HG03103 (cell line): ENCODE data around the gene RBMXL2.
A peak's percentile ranks its signal among the peaks of the same experiment; 100 is the strongest.

Experiments
- ATAC-seq: cut with Tn5 transposase; IDR thresholded peaks from one replicate; pipeline ENCODE4 v1.9.1; 2021; ENCODE audit warnings: low read depth; ENCODE audit not compliant: unreplicated experiment

The RBMXL2 gene

DNA sequence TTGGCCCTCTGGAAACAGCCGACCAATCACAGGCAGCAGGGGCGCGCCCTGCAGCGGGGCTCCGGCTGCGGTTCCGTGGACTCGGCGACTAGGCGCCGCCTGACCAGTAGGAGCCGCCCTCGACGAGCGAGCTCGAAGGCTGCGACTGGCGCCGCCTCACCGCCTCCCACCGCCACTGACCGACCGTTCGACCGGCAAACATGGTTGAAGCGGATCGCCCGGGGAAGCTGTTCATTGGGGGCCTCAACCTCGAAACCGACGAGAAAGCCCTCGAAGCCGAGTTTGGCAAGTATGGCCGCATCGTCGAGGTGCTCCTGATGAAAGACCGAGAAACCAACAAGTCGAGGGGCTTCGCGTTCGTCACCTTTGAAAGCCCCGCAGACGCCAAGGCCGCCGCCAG lies at the start of gene RBMXL2:
Gene RBMXL2, plus strand, starts transcription at position 78 of the 400 bp plus-strand sequence. Its CDS starts 123 bp downstream, at position 201.
- ATAC-seq = no peak

DNA sequence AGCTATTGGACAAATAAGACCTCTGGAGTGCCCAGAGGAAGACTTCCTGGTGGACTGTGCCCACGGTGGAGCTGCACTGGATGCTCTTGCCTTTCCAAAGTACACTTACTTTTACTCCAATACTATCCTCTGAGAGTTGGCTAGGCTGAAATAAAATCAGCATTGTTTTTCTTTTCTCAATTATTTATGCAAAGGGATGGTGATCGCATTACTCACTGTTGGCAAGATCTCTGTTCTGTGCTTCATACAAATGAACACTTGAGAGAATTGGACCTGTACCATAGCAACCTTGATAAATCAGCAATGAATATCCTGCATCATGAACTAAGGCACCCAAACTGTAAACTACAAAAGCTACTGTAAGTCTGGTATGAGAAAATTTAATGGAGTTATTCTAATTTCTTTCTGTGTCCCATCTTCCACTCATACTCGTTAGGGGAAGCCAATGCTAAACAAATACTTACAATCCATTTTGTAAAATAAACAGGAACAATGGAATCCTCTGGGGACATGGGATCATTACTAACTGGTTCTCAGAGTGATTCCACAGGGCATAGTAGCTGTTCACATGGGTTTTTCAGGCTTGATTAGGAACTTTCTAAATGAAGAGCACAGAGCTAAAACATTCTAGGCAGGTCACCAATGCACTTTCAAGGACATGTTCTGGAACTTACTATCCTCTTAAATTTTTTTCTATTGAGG lies 42.2 kb upstream of the RBMXL2 start:
- no peak for ATAC-seq

DNA sequence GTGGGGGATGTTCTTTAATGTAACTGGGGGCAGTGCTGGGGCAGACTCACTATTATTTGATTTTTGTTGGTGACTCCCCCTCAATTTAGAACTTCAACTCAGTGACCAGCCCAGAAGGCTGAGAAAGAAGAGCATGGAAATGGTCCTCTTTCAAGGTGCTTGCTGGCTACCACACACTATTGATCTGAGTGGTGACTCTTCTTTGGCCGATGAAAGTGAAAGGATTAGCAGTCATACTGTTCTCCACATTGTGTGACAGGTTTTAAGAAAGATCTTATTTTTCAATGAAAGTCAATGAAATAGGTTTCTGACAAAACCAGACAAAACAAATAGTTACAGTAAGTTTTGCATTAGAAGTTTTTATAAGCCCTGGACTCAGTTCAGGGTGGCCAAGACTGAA lies 38.6 kb upstream of the RBMXL2 start:
- ATAC-seq = no peak

DNA sequence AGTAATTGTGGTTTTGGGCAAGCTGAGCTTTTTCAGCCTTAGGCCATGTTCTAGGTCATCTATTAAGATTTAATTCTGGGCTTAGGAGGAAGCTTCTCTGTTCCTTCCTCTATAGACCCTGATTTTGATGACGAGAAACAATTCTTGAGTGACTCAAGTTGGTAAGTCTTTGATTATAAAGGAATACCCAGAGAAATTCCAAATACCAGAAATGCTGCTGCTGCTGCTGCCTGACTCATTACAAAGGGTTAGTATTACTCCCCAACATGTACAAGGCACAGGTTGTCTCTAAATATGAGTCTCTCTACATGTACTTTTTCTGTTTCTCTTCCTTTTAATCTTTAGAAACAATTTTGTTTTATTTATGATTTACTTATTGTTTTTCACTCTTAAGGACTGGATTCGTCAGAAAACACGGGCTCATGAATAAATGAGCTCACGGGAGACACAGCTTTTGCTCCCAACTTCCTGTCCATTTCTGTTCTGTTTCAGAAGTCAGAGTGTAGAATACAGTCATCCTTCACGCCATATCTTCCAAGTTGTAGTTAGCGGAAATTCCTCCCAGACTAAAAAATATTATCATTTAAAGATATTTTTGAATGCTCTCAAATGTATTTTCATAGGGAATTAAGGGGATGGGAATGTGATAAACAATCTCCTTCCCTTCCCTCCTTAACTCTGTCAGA lies 31.8 kb upstream of the RBMXL2 start:
- ATAC-seq = no peak

DNA sequence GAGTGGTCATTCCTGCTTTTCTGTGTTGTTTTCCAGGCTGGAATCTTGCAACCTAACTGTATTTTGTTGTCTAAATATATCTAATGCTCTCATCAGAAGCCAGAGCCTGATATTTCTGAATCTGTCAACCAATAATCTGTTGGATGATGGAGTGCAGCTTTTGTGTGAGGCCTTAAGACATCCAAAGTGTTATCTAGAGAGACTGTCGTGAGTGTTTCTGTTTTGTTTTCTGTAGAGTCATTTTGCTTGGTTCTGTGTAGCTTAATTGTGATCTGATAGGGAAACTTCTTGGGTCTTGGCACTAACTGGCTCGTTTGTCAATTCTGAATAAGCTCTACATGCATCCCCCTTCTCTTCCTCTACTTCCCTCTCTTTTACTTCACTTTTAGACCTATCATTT lies 31.2 kb upstream of the RBMXL2 start:
- ATAC-seq = no peak

DNA sequence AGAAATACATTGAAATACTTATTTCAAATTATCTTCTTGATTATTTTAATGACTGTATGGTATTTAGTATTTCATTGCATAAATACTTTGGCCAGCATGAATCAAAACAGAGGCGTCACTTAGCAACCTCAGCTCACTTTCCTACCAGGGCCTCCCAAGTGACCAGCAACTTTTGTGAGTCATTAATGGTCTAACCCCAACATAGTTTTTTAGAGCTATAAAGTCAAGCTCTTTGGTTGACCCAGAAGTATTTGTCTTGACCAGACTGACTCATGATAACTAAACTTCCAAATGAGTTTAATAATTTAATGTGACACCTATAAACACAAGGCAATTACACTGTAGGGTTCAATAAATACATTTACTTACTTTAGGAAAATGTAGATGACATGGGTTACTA lies 27.9 kb upstream of the RBMXL2 start:
- ATAC-seq = no peak

DNA sequence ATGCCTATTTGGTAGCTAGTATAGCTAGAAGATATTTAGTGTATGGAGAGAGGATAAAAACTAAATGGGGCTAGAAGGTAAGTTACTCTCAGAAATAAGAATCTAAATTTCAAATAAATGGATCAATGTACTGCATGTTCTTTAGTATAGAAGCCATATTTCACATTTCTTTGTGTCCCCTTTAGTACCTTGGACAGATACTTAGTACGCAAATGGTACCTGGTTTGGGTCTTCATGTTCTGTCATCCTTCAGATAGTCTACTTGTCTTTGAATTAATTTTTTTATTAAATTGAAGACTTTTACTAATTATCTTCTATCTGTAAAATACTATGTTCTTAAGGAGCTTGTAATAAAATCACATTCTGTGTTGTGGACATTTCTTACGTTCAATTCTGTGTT lies 26.3 kb upstream of the RBMXL2 start:
- no peak for ATAC-seq

DNA sequence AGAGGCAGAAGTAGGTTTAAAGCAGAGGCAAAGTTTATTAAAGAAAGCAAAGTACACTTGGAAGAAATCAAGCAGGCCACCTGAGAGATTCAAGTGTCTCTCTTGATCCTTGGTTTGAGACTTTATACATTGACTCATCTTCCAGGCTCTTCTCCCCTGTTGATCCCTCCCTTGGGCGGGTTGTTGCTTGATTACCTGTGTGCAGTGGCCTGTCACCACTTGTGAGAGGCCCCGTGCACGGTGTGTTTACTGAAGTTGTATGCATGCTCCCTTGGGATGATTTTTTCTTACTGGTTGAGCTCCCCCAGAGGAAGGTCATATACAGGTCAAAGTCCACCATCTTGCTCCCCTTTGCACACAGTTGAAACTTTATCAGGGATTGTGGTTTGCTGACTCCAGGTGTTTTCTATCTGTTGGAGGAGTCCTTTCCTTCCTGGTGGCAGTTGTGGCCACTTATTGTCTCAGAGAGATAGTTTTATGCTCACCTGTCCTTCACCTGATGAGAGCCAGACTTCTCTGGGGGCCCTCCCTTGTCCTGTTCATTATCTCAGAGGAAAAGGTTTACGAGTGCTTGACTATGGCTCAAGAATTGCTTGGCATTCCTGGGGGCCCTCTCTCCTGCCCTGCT lies 16.3 kb upstream of the RBMXL2 start:
- no peak for ATAC-seq

DNA sequence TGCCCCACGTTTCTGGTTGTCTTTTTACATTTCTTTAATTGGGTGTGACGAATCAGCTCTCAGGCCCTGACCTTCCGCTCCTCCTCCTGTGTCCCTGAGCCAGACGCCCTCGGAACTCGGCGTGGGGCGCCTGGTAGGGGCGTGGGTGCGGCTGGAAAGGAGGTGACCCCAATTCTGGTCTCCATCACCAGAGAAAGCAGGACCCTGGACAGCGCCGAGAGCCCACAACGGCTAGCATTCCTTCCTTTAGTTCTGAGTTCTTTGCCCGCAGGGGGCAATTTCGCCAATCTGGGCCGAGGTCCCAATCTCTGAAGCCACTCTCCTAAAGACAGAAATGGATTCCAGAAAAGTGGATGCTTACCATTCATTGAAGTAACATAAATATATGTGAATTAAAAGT lies 11.7 kb upstream of the RBMXL2 start:
- ATAC-seq = no peak

DNA sequence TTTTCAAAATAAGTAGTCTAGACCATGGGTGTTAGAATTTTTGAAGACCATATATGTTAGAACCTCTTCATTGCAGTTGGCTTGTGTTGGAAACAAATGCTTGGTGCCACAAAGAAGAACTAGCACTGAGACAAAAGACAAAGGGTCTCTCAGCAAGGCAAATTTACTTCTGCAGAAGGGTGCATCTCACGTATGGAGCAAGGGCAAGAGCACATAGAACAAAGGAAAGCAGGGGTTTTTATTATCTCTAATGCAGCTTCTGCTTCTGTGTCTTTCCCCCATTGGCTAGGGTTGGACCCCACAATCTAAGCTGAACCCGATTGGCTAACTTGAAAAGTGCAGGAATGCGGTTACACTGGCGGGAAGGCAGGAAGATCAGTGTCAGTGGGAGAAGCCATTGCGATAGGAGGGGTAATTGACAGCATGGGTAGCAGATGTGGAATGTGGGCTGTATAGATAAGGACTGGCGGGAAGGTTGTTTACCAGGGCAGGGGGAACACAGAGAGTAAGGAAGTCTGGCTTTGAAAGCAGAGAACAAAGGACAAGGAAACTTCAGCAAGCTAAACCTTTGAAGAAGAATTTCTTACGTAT lies 9.2 kb upstream of the RBMXL2 start:
- no peak for ATAC-seq

DNA sequence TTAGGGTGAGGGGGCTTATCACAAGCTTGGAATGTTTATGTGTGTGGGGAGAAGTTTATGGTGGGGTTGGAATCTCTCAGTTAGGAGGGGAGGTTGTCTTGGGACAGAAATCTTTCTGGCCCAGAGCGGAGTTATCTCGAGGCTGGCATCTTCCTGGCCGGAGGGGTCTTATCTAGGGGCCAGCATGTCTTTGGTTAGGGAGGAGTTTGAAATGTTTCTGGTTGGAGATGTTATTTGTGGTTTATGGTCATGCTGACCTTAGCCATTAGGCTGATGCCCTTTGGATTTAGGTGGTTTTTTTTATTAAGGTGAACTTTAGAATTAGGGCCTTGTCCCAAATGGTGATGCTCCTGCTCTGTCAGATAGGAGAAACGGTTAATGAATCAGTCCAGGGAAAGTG lies 7.9 kb upstream of the RBMXL2 start:
- ATAC-seq = no peak

DNA sequence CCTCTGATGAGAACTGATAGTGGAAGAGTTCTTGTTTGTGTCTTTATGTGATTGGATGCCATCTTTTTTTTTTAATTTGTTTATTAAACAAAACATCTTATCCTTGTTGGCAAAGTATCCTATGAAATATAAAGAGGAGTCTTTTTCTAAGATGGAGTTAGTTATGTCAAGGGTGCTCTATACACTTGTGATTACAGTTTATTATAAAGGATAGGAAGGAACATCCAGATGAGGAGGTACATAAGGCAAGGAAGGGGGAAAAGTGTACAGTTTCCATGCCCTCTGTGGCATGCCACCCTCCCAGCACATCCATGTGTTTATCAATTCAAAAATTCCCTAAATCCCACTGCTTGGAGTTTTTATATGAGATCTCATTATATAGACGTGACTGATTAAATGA lies 7.4 kb upstream of the RBMXL2 start:
- no peak for ATAC-seq

DNA sequence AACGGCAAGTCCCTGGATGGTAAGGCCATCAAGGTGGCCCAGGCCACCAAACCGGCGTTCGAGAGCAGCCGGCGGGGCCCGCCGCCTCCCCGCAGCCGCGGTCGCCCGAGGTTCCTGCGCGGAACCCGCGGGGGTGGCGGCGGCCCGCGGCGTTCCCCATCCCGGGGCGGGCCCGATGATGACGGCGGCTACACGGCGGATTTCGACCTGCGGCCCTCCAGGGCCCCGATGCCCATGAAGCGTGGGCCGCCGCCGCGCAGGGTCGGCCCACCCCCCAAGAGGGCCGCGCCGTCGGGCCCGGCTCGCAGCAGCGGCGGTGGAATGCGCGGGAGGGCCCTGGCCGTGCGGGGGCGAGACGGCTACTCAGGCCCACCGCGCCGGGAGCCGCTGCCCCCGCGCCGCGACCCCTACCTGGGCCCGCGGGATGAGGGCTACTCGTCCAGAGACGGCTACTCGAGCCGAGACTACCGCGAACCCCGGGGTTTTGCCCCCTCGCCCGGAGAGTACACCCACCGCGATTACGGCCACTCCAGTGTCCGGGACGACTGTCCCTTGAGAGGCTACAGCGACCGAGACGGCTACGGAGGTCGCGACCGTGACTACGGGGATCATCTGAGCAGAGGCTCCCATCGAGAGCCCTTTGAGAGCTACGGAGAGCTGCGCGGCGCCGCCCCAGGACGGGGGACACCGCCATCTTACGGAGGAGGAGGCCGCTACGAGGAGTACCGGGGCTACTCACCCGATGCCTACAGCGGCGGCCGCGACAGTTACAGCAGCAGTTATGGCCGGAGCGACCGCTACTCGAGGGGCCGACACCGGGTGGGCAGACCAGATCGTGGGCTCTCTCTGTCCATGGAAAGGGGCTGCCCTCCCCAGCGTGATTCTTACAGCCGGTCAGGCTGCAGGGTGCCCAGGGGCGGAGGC lies 792 bp downstream of the RBMXL2 start:
- no peak for ATAC-seq

DNA sequence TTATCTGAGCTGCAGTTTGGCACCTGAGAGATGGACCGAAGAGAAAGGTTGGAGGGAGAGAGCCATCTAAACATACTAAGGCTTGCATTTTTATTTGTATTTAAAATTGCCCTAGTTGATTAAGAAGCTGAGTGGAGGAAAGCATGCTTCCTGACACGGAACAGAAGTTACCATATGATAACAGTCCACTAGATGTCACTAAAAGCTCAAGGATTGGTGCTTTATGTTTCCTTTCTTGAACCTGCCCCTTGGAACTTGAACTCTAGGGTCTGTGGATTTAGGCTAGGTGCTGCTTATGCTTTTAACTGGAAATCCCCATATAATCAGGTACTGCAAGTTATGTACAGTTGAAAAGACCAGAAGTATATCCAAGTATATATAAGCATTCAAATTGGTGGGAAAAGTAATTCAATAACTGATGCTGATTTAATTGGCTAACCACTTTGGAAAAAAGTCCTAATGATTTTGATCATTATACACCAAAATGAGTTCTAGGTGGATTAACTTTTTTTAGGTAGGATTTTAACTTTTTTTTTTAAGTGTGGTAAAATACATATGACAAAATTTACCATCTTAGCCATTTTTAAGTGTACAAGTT lies 9.5 kb downstream of the RBMXL2 start:
- peak; percentile 82 for ATAC-seq

DNA sequence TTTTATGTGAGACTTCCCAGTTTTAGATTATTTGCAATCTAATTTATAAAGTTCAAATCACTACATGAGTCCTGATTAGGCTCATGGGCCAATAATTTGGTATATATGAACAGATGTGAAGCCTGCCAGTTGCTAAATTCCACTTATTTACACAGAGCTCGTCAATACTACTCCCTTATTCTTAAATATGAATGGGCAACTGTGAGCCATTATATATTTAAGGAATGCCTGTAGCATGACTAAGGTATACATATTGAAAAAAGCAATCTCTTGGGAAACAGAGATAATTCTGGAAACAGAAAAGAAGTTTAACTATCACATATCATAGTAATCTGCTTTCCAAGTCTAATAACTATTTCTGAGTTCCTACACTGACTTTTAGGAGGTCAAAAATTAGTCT lies 27.0 kb downstream of the RBMXL2 start:
- ATAC-seq = no peak

DNA sequence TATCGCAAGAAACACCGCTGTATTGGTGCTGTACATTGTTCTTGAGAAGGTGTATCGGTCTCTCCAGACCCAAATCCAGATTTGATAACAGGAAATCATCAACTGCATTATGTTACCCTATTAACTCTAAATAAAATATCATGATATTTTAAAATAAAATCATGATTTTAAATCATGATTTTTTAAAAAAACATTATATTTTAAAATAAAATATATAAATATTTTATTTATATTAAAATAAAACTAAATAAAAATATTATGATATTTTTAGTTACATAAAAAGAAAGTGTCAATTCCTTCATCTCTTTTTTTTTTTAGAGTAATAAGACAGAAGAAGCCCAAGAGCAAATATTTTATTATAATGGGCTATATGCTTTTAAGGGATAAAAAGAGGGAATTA lies 27.6 kb downstream of the RBMXL2 start:
- ATAC-seq = no peak

DNA sequence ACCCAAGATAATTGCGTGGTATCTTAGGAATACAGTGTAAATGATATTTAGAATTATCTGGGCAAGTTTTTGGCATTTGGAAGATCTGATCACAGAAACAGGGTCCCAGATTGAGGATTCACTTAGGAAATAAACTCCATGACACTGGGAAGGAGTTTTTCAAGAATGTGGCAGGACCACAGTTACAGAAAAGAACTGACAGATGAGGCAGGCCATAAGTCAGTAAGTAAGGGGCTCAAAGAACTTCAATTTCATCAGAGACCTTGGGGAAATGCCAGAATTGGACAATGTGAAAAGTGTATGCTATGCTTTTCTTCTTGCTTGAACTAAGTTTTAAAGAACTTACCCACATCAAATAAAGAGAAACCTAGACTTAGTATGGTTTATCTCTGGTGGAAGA lies 49.3 kb downstream of the RBMXL2 start:
- ATAC-seq = no peak
